Peyer's patch (tissue), 4 donors: ENCODE data around the gene UNCX. TPM values are rescaled to one million over a fixed set of nuclear protein-coding genes. Genes with fewer than 3 reads are reported as not detected.

ENCODE experiments used
- DNase-seq, 3 donors: peaks; one replicate each; pipeline ENCODE4 v3.0.0-alpha.2; 2017 to 2019
- H3K27ac ChIP-seq, 4 donors: fragments of 200-600 bp; sonication (generic); one replicate each; pipeline ENCODE4 v1.5.1; 2016 to 2019
- H3K27me3 ChIP-seq, 2 donors: fragments of 200-600 bp; sonication (generic); one replicate each; pipeline ENCODE4 v1.5.1; 2019
- H3K36me3 ChIP-seq, 3 donors: fragments of 200-600 bp; sonication (generic); one replicate each; pipeline ENCODE4 v1.5.1; 2016 to 2019
- H3K4me1 ChIP-seq, 4 donors: fragments of 200-600 bp; sonication (generic); one replicate each; pipeline ENCODE4 v1.5.1; 2016 to 2019
- H3K4me3 ChIP-seq, 4 donors: fragments of 200-600 bp; sonication (generic); 1 replicate in 3 of 4; 2 replicates in 1 of 4; pipeline ENCODE4 v1.5.1; 2016 to 2019; ENCODE audit warnings: mild to moderate bottlenecking in 1 of 4
- H3K9me3 ChIP-seq, 4 donors: fragments of 200-600 bp; sonication (generic); one replicate each; pipeline ENCODE4 v1.5.1; 2016 to 2019; ENCODE audit warnings: mild to moderate bottlenecking in 1 of 4
- POLR2A ChIP-seq, 2 donors: fragments of 450-650 bp; IDR thresholded peaks; one replicate each; pipeline ENCODE4 v1.5.1; 2017; ENCODE audit warnings: antibody characterized with exemption in 2 of 2, mild to moderate bottlenecking in 2 of 2, moderate library complexity in 2 of 2
- total RNA-seq, 4 donors: library from RNA; depleted of rRNA; stranded (reverse); fragments of >200 nt; gene quantifications; one replicate each; pipeline ENCODE4 v1.1.0, GENCODE V29; 2016
- TF ChIP-seq, protein P1 (sequence below), 6 experiments: fragments of 450-650 bp in 4 of 6; fragments of 200-600 bp in 2 of 6; sonication (generic) in 1 of 6; IDR thresholded peaks; one replicate each; pipeline ENCODE4 v1.5.1; 2017 to 2019; ENCODE audit warnings: antibody characterized with exemption in 6 of 6, mild to moderate bottlenecking in 3 of 6, moderate library complexity in 1 of 6

The UNCX gene
- total RNA-seq: not detected

DNA sequence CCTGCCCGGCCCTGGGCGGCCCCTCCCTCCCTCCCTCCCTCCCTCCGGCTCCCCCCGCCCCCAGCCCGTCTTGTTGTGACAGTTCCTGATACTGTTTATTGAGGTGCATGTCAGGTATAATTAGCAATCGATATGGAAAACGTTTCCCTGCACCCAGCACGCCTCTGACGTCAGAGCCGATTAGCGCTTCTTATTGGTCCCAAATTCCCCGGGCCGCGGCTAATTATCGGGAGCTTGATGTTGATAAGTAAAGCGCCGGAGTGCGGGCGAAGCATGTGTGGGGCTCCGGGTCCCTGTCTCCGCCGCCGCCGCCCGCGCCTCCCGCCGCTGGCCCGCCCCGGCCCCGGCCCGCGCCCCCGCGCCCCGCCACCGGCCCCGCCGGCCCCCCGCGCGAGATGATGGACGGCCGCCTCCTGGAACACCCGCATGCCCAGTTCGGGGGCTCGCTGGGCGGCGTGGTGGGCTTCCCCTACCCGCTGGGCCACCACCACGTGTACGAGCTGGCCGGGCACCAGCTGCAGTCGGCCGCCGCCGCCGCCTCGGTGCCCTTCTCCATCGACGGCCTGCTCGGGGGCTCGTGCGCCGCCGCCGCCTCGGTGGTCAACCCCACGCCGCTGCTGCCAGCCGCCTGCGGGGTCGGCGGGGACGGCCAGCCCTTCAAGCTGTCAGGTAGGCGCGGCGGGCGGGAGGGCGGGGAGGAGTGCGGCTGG is at the start of gene UNCX:
UNCX (plus strand) TSS at position 250 of the 710 bp plus-strand sequence; CDS start at position 396, 146 bp downstream.
- no peak within 1 kb of the TSS for H3K4me3 ChIP-seq
- H3K9me3 ChIP-seq: peaks cover 0 to 5% (median 0%) of the 10 kb centered on the region in 4 donors
- DNase-seq: no peak
- TF ChIP-seq, protein P1, sequence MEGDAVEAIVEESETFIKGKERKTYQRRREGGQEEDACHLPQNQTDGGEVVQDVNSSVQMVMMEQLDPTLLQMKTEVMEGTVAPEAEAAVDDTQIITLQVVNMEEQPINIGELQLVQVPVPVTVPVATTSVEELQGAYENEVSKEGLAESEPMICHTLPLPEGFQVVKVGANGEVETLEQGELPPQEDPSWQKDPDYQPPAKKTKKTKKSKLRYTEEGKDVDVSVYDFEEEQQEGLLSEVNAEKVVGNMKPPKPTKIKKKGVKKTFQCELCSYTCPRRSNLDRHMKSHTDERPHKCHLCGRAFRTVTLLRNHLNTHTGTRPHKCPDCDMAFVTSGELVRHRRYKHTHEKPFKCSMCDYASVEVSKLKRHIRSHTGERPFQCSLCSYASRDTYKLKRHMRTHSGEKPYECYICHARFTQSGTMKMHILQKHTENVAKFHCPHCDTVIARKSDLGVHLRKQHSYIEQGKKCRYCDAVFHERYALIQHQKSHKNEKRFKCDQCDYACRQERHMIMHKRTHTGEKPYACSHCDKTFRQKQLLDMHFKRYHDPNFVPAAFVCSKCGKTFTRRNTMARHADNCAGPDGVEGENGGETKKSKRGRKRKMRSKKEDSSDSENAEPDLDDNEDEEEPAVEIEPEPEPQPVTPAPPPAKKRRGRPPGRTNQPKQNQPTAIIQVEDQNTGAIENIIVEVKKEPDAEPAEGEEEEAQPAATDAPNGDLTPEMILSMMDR (IDR thresholded peaks at IDR 0.05): no peak
- TF ChIP-seq POLR2A (IDR thresholded peaks at IDR 0.05): no peak
- peaks cover 0 to 21% (median 2%) of the 10 kb centered on the region in 4 donors for H3K4me1 ChIP-seq
- no peak within 1 kb of the TSS for H3K27ac ChIP-seq
- H3K27me3 ChIP-seq: peaks cover 3 to 84% of the 10 kb centered on the region in 2 donors
- H3K36me3 ChIP-seq: no peaks in the 10 kb centered on the region

DNA sequence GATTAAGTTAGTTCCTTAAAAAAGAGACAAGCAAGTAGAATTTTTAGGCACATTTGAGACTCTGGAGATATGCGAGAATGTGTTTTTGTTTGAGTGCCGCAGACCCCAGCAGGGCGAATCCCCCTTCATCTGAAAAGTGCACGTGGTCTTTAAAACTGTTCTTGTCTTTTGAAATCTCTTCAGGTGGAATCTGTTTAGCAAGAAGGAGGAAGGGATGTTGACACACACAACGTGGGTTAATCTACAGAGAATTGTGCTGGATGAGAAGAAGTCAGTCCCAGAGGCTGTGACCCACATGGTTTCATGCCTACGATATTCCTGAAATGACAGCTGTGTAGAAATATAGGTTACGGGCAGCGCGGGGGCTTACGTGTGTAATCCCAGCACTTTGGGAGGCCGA is 45.5 kb upstream of the UNCX start:
- Histone ChIP-seq H3K4me1 (no peaks in the 10 kb centered on the region), H3K27me3 (no peaks in the 10 kb centered on the region), H3K9me3 (no peaks in the 10 kb centered on the region), H3K27ac (no peak overlapping the region), H3K4me3 (no peak overlapping the region), H3K36me3 (no peaks in the 10 kb centered on the region)
- DNase-seq: no peak
- TF ChIP-seq, protein P1 (IDR thresholded peaks at IDR 0.05): no peak
- TF ChIP-seq POLR2A (IDR thresholded peaks at IDR 0.05): no peak

DNA sequence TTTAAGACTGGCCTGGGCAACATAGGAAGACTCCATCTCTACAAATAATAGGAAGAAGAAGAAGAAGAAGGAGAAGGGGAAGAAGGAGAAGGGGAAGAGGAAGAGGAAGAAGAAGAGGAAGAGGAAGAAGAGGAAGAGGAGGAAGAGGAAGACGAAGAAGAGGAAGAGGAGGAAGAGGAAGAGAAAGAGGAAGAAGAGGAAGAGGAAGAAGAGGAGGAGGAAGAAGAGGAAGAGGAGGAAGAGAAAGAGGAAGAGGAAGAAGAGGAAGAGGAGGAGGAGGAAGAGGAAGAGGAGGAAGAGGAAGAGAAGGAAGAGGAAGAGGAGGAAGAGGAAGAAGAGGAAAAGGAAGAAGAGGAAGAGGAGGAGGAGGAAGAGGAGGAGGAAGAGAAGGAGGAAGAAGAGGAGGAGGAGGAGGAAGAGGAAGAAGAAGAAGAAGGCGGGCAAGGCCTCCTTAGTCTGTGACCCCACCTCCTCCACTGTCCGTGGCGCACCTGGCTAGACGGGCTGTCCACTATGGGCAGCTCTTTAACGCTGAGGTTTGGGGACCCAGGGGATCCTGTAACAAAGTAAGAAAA is 43.9 kb upstream of the UNCX start:
- no peak for DNase-seq
- no peaks in the 10 kb centered on the region for H3K36me3 ChIP-seq
- H3K4me1 ChIP-seq: no peaks in the 10 kb centered on the region
- H3K9me3 ChIP-seq: no peaks in the 10 kb centered on the region
- H3K27me3 ChIP-seq: no peaks in the 10 kb centered on the region
- TF ChIP-seq, protein P1 (IDR thresholded peaks at IDR 0.05): no peak
- no peak for TF ChIP-seq POLR2A (IDR thresholded peaks at IDR 0.05)
- no peak overlapping the region for H3K4me3 ChIP-seq
- H3K27ac ChIP-seq: no peak overlapping the region

DNA sequence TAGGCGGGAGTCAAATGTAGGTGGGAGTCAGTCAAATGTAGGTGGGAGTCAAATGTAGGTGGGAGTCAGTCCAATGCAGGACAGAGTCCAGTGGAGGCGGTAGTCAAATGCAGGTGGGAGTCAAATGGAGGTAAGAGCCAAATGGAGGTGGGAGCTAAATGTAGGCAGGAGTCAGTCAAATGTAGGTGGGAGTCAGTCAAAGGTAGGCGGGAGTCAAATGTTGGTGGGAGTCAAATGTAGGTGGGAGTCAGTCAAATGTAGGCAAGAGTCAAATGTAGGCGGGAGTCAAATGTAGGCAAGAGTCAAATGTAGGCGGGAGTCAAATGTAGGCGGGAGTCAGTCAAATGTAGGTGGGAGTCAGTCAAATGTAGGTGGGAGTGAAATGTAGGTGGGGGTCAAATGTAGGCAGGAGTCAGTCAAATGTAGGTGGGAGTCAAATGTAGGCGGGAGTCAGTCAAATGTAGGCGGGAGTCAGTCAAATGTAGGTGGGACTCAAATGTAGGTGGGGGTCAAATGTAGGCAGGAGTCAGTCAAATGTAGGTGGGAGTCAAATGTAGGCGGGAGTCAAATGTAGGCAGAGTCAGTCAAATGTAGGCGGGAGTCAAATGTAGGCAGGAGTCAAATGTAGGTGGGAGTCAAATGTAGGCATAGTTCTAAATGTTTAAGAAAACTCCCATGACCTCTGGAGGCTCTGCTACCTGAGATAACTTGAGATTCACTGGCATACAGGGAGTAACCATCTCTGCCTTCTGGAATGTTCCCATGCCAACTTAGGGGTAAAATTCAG is 42.5 kb upstream of the UNCX start:
- Histone ChIP-seq H3K36me3 (no peaks in the 10 kb centered on the region), H3K4me1 (no peaks in the 10 kb centered on the region), H3K9me3 (no peaks in the 10 kb centered on the region), H3K4me3 (no peak overlapping the region), H3K27me3 (no peaks in the 10 kb centered on the region), H3K27ac (no peak overlapping the region)
- no peak for TF ChIP-seq POLR2A (IDR thresholded peaks at IDR 0.05)
- TF ChIP-seq, protein P1 (IDR thresholded peaks at IDR 0.05): no peak
- DNase-seq: no peak

DNA sequence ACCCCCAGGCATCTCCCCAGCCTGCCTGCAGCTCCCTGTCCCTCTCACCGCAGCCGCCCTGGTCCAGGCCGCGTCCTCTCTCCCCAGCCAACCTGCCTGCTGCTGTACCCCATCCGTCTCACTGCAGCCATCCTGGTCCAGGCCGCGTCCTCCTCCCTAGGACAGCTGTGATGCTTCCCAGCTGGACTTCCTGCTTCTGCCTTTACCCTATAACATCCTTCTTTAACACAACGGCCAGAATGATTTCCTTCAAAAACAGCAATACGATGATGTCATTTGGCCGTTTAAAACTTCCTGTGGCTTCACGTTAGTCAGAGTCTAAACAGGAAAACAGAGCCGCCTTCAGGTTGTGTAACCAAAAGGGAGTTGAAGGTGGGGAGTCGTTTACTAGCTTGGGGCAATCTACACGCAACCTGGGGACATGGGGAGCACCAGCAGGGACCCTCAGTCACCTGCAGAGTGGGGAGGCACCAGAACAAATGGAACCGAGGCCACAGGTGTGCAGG is 40.4 kb upstream of the UNCX start:
- H3K9me3 ChIP-seq: no peaks in the 10 kb centered on the region
- no peak for TF ChIP-seq POLR2A (IDR thresholded peaks at IDR 0.05)
- TF ChIP-seq, protein P1 (IDR thresholded peaks at IDR 0.05): no peak
- no peak for DNase-seq
- H3K4me1 ChIP-seq: no peaks in the 10 kb centered on the region
- no peaks in the 10 kb centered on the region for H3K36me3 ChIP-seq
- H3K27me3 ChIP-seq: no peaks in the 10 kb centered on the region
- H3K4me3 ChIP-seq: no peak overlapping the region
- no peak overlapping the region for H3K27ac ChIP-seq
